OCI-M1 (cell line): Measurements from ENCODE around the gene PI16.

Experiments
- DNase-seq: peaks from one replicate; lab custom pipeline; 2025; lab: John Stamatoyannopoulos, UW

Gene PI16

GRCh38 chr6:36999751-37000125 is 45.2 kb downstream of the PI16 start:
- no peak for DNase-seq

- DNase-seq, result no peak
Observed at GRCh38 chr6:37004044-37004980, 49.8 kb downstream of the PI16 start.

GRCh38 chr6:37005061-37005810 is 50.7 kb downstream of the PI16 start, which contains the start of gene FGD2:
FGD2 (plus strand) TSS chr6:37005655; CDS start chr6:37005818, 163 bp downstream.
- peak; percentile 95 for DNase-seq

GRCh38 chr6:37005827-37006567 is 51.5 kb downstream of the PI16 start:
- peak; percentile 58 for DNase-seq

- DNase-seq, result no peak
Observed at GRCh38 chr6:37006793-37007339, 52.3 kb downstream of the PI16 start.

GRCh38 chr6:37007340-37008043 is 53.0 kb downstream of the PI16 start:
- DNase-seq, result no peak

GRCh38 chr6:37008484-37009465 is 54.2 kb downstream of the PI16 start:
- DNase-seq, result no peak

GRCh38 chr6:37010402-37010892 is 55.9 kb downstream of the PI16 start:
- no peak for DNase-seq

GRCh38 chr6:37011656-37012378 is 57.3 kb downstream of the PI16 start:
- DNase-seq, result peak; percentile 14

- DNase-seq, result no peak
Observed at GRCh38 chr6:37013516-37014491, 59.3 kb downstream of the PI16 start.
